ENCODE data around the gene SNAPC2. TPM values are rescaled to one million over a fixed set of nuclear protein-coding genes. Genes with fewer than 3 reads are reported as not detected.

The SNAPC2 gene
- total RNA-seq, 1 experiment from 2014 or later, result 23.2 TPM

- H3K9me3 Mint-ChIP-seq, result no peaks in the 10 kb centered on the region
- ChIA-PET POLR2A (interaction anchor here (1.3 kb wide), 1 partner anchor 9 kb away, joined by 4 read pairs; no protein-coding TSS in a partner anchor), CTCF (interaction anchor here (5.1 kb wide), 1 partner anchor 12 kb away, joined by 70 read pairs; the partner anchor contains the start of gene SNAPC2)
- DNase-seq (ENCODE audit: low spot score) (no peak), ATAC-seq (no peak)
- no peak overlapping the region for H3K4me3 Mint-ChIP-seq
- H3K4me1 Mint-ChIP-seq, result peaks cover 20% of the 10 kb centered on the region
- peaks cover 10% of the 10 kb centered on the region for H3K36me3 Mint-ChIP-seq
- no peak for TF ChIP-seq MAX (CRISPR knock-in tag; IDR thresholded peaks at IDR 0.05)
- TF ChIP-seq NFE2L1 (CRISPR knock-in tag; IDR thresholded peaks at IDR 0.05), result no peak
- no peak for TF ChIP-seq ATF3 (CRISPR knock-in tag; conservative IDR thresholded peaks at IDR 0.05)
- TF ChIP-seq FOXJ3 (CRISPR knock-in tag; IDR thresholded peaks at IDR 0.05; ENCODE audit: borderline replicate concordance), result no peak
- TF ChIP-seq IRF2 (CRISPR knock-in tag; IDR thresholded peaks at IDR 0.05; ENCODE audit: borderline replicate concordance, low read depth), result no peak
- no peak overlapping the region for H3K27ac Mint-ChIP-seq
- peaks cover 13% of the 10 kb centered on the region for H3K27me3 Mint-ChIP-seq (ENCODE audit: low read depth)
Observed at GRCh38 chr19:7907122-7907521, 13.0 kb upstream of the SNAPC2 start.

- ATAC-seq (no peak), DNase-seq (ENCODE audit: low spot score) (no peak)
- H3K27ac Mint-ChIP-seq, result no peak overlapping the region
- no peaks in the 10 kb centered on the region for H3K9me3 Mint-ChIP-seq
- no peak overlapping the region for H3K4me3 Mint-ChIP-seq
- H3K4me1 Mint-ChIP-seq, result peaks cover 18% of the 10 kb centered on the region
- POLR2A ChIA-PET, result interaction anchor here (1.3 kb wide), 1 partner anchor 9 kb away, joined by 4 read pairs; no protein-coding TSS in a partner anchor
- TF ChIP-seq E2F1 (CRISPR knock-in tag; IDR thresholded peaks at IDR 0.05) (no peak), SMAD4 (CRISPR knock-in tag; IDR thresholded peaks at IDR 0.05) (no peak), IRF2 (CRISPR knock-in tag; IDR thresholded peaks at IDR 0.05; ENCODE audit: borderline replicate concordance, low read depth) (no peak), RORB (CRISPR knock-in tag; IDR thresholded peaks at IDR 0.05) (no peak), ZNF512 (CRISPR knock-in tag; IDR thresholded peaks at IDR 0.05; ENCODE audit: borderline replicate concordance) (no peak), GTF2I (CRISPR knock-in tag; conservative IDR thresholded peaks at IDR 0.05) (no peak), SP1 (CRISPR knock-in tag; conservative IDR thresholded peaks at IDR 0.05) (no peak), FOXP4 (CRISPR knock-in tag; IDR thresholded peaks at IDR 0.05) (no peak), FOXK1 (CRISPR knock-in tag; IDR thresholded peaks at IDR 0.05) (no peak), NFATC4 (CRISPR knock-in tag; IDR thresholded peaks at IDR 0.05) (no peak), TP53 (CRISPR knock-in tag; IDR thresholded peaks at IDR 0.05) (no peak)
- CTCF ChIA-PET, result interaction anchor here (1.1 to 5.1 kb wide), 7 partner anchors 11 to 54 kb away, joined by 6 to 70 read pairs (median 8); partner anchors contain the start of genes LRRC8E, SNAPC2 and TIMM44
- peaks cover 11% of the 10 kb centered on the region for H3K36me3 Mint-ChIP-seq
- peaks cover 11% of the 10 kb centered on the region for H3K27me3 Mint-ChIP-seq (ENCODE audit: low read depth)
Observed at GRCh38 chr19:7907544-7907943, 12.6 kb upstream of the SNAPC2 start.

- CTCF ChIA-PET, result interaction anchor here (0.6 to 5.1 kb wide), 17 partner anchors 11 to 482 kb away, joined by 3 to 70 read pairs (median 5); partner anchors contain the start of genes LRRC8E, PET100, PRR36 and RAB11B
- ATAC-seq, result peak; percentile 8; the same call in 1 of the 2 replicates
- TF ChIP-seq ZNF232 (CRISPR knock-in tag; IDR thresholded peaks at IDR 0.05), result no peak
- no peak for TF ChIP-seq JAZF1 (CRISPR knock-in tag; IDR thresholded peaks at IDR 0.05)
- no peak for TF ChIP-seq ZNF671 (CRISPR knock-in tag; IDR thresholded peaks at IDR 0.05)
- TF ChIP-seq RORB (CRISPR knock-in tag; IDR thresholded peaks at IDR 0.05), result no peak
- no peak for TF ChIP-seq EMX1 (CRISPR knock-in tag; IDR thresholded peaks at IDR 0.05)
- TF ChIP-seq CTCF (IDR thresholded peaks at IDR 0.05), result no peak
- TF ChIP-seq E2F1 (CRISPR knock-in tag; IDR thresholded peaks at IDR 0.05), result no peak
- no peak for TF ChIP-seq NFE2L1 (CRISPR knock-in tag; IDR thresholded peaks at IDR 0.05)
- TF ChIP-seq ZNF396 (CRISPR knock-in tag; IDR thresholded peaks at IDR 0.05; ENCODE audit: borderline replicate concordance), result no peak
Observed at GRCh38 chr19:7908078-7908699, 11.9 kb upstream of the SNAPC2 start.

More at GRCh38 chr19:7908078-7908699, 11.9 kb upstream of the SNAPC2 start:
- Mint-ChIP-seq H3K4me1 (peaks cover 12% of the 10 kb centered on the region), H3K27ac (no peak overlapping the region), H3K36me3 (peaks cover 11% of the 10 kb centered on the region), H3K4me3 (no peak overlapping the region), H3K27me3 (ENCODE audit: low read depth) (peaks cover 4% of the 10 kb centered on the region), H3K9me3 (no peaks in the 10 kb centered on the region)
- no peak for DNase-seq (ENCODE audit: low spot score)
- POLR2A ChIA-PET, result interaction anchor here (1.3 kb wide), 1 partner anchor 8 kb away, joined by 4 read pairs; no protein-coding TSS in a partner anchor

Data from WTC11 (cell line).